HepG2 (cell line): ENCODE data around the gene PHF14. TPM values are rescaled to one million over a fixed set of nuclear protein-coding genes. Genes with fewer than 3 reads are reported as not detected.

Source experiments
- ELF3 ChIP-seq: IDR thresholded peaks from 2 replicates; pipeline ENCODE4 v1.6.1; 2016; ENCODE audit warnings: missing genetic modification reagents, missing compliant biosample characterization
- GLI4 ChIP-seq: sonication (generic); formaldehyde crosslinking; IDR thresholded peaks from 2 replicates; pipeline ENCODE4 v1.5.1; 2020; ENCODE audit warnings: missing genetic modification reagents, mild to moderate bottlenecking, moderate library complexity, borderline replicate concordance
- HMGXB3 ChIP-seq: sonication (generic); formaldehyde crosslinking; IDR thresholded peaks from 2 replicates; pipeline ENCODE4 v1.4.0; 2020; ENCODE audit warnings: missing genetic modification reagents, borderline replicate concordance
- KDM6A ChIP-seq: IDR thresholded peaks from 2 replicates; pipeline ENCODE4 v1.6.1; 2016; ENCODE audit warnings: low read depth
- MAZ ChIP-seq, 2 experiments: sonication (generic) in 1 of 2; formaldehyde crosslinking in 1 of 2; IDR thresholded peaks; 2 replicates each; pipeline versions ENCODE4 v1.5.0 to v1.6.1; 2012 to 2020; ENCODE audit warnings: low read depth in 2 of 2, mild to moderate bottlenecking in 2 of 2, borderline replicate concordance in 1 of 2, improper control_type of control experiment in 1 of 2, low read length in 1 of 2, missing genetic modification reagents in 1 of 2, moderate library complexity in 1 of 2
- NCOA2 ChIP-seq: sonication (generic); formaldehyde crosslinking; IDR thresholded peaks from 2 replicates; pipeline ENCODE4 v1.8.0; 2022; ENCODE audit warnings: inconsistent platforms
- NONO ChIP-seq, 2 experiments: fragments of 450-650 bp in 1 of 2; sonication (generic) in 1 of 2; formaldehyde crosslinking in 1 of 2; IDR thresholded peaks in 1 of 2; conservative IDR thresholded peaks in 1 of 2; 2 replicates each; pipeline versions ENCODE4 v1.6.1 to v1.8.0; 2017 to 2022; ENCODE audit warnings: mild to moderate bottlenecking in 1 of 2, missing genetic modification reagents in 1 of 2, moderate library complexity in 1 of 2
- REXO4 ChIP-seq: sonication (generic); formaldehyde crosslinking; IDR thresholded peaks from 2 replicates; pipeline ENCODE4 v1.8.0; 2022; ENCODE audit warnings: missing genetic modification reagents, mild to moderate bottlenecking, borderline replicate concordance
- SAFB2 ChIP-seq: sonication (generic); formaldehyde crosslinking; IDR thresholded peaks from 2 replicates; pipeline ENCODE4 v1.5.1; 2020; ENCODE audit warnings: missing genetic modification reagents, low read depth, mild to moderate bottlenecking, borderline replicate concordance
- STAT6 ChIP-seq: sonication (generic); formaldehyde crosslinking; IDR thresholded peaks from 2 replicates; pipeline ENCODE4 v1.4.0; 2020; ENCODE audit warnings: missing genetic modification reagents, mild to moderate bottlenecking, borderline replicate concordance
- TEAD2 ChIP-seq: sonication (generic); formaldehyde crosslinking; IDR thresholded peaks from 2 replicates; pipeline ENCODE4 v1.9.0; 2021; ENCODE audit warnings: missing genetic modification reagents
- TGIF2 ChIP-seq: IDR thresholded peaks from 2 replicates; pipeline ENCODE4 v1.6.1; 2016; ENCODE audit warnings: control low read depth, missing compliant biosample characterization
- ZBTB14 ChIP-seq: sonication (generic); formaldehyde crosslinking; IDR thresholded peaks from 2 replicates; pipeline ENCODE4 v1.4.0; 2020; ENCODE audit warnings: missing genetic modification reagents
- ZEB1 ChIP-seq: IDR thresholded peaks from 2 replicates; pipeline ENCODE4 v1.6.1; 2012; ENCODE audit warnings: mild to moderate bottlenecking, low read depth, inconsistent platforms; ENCODE audit not compliant: insufficient replicate concordance
- ZFP91 ChIP-seq: sonication (generic); formaldehyde crosslinking; IDR thresholded peaks from 2 replicates; pipeline ENCODE4 v1.9.0; 2022; ENCODE audit warnings: missing genetic modification reagents, mild to moderate bottlenecking, borderline replicate concordance
- ZMYM2 ChIP-seq: sonication (generic); formaldehyde crosslinking; IDR thresholded peaks from 2 replicates; pipeline ENCODE4 v1.8.0; 2022; ENCODE audit warnings: mild to moderate bottlenecking, missing genetic modification reagents
- ZNF207 ChIP-seq: fragments of 450-650 bp; IDR thresholded peaks from 2 replicates; pipeline ENCODE4 v1.6.1; 2016; ENCODE audit warnings: antibody characterized with exemption, borderline replicate concordance
- ZNF282 ChIP-seq: fragments of 450-650 bp; IDR thresholded peaks from 2 replicates; pipeline ENCODE4 v1.6.1; 2018; ENCODE audit not compliant: partially characterized antibody
- ZNF891 ChIP-seq: sonication (generic); formaldehyde crosslinking; IDR thresholded peaks from 2 replicates; pipeline ENCODE4 v1.5.0; 2020; ENCODE audit warnings: mild to moderate bottlenecking, missing genetic modification reagents
- polyA plus RNA-seq, 8 experiments: library from polyadenylated mRNA; depleted of rRNA in 3 of 8; stranded (reverse) in 7 of 8; unstranded in 1 of 8; fragments of >200 nt; fragmentation: Illumina TruSeq in 4 of 8; extraction: Trizol in 4 of 8; gene quantifications; 2 replicates each; pipeline versions ENCODE4 v1.2.1 to v1.2.3, GENCODE V29; 2011 to 2016; ENCODE audit warnings: low read depth in 4 of 8, missing spikeins in 1 of 8, mixed read lengths in 1 of 8; ENCODE audit not compliant: insufficient read depth in 1 of 8
- total RNA-seq, 5 experiments: library from RNA; depleted of rRNA; stranded (reverse); fragments of >200 nt; fragmentation: Illumina TruSeq; extraction: Trizol; gene quantifications; 2 replicates each; pipeline ENCODE4 v1.2.3, GENCODE V29; 2016; ENCODE audit warnings: low read depth in 1 of 5

PHF14 gene
- total and polyA plus RNA-seq, 2 of the 13 experiments (the other 11 are each of a cell fraction or from before 2014, with no cell fraction given), result 18.9 to 68.7 TPM

- no peak for TF ChIP-seq REXO4 (CRISPR knock-in tag)
- TF ChIP-seq KDM6A (CRISPR knock-in tag), result no peak
- TF ChIP-seq ZBTB14 (CRISPR knock-in tag), result no peak
- TF ChIP-seq NONO (IDR thresholded peaks at IDR 0.05), result no peak
- TF ChIP-seq NONO (CRISPR knock-in tag; conservative IDR thresholded peaks at IDR 0.05), result 0 out of 2 replicates have a peak, but pooled peaks have one; percentile 12
- no peak for TF ChIP-seq GLI4 (CRISPR knock-in tag)
- no peak for TF ChIP-seq NCOA2
- no peak for TF ChIP-seq ZNF207
- no peak for TF ChIP-seq TGIF2 (CRISPR knock-in tag)
- TF ChIP-seq TEAD2 (CRISPR knock-in tag), result no peak
- no peak; the same call in 1 of the 2 replicates for TF ChIP-seq ZFP91
- no peak for TF ChIP-seq MAZ (IDR thresholded peaks at IDR 0.05; ENCODE audit: borderline replicate concordance, low read depth, low read length)
- no peak for TF ChIP-seq MAZ (CRISPR knock-in tag; IDR thresholded peaks at IDR 0.05; ENCODE audit: low read depth)
- no peak for TF ChIP-seq STAT6 (CRISPR knock-in tag)
- no peak for TF ChIP-seq ZNF891 (CRISPR knock-in tag)
- peak; percentile 87 for TF ChIP-seq ZEB1
- no peak for TF ChIP-seq ELF3 (CRISPR knock-in tag)
- TF ChIP-seq SAFB2 (CRISPR knock-in tag), result 0 out of 2 replicates have a peak, but pooled peaks have one; percentile 17
- TF ChIP-seq ZNF282, result no peak
- no peak for TF ChIP-seq HMGXB3
- no peak for TF ChIP-seq ZMYM2 (CRISPR knock-in tag)
These were observed 32.8 kb upstream of the PHF14 start (continued) for GRCh38 chr7:10940704-10941355.
